ENCODE results near the gene ANKMY1.
"Not testable (repeated sequence)": the region's sequence is repeated elsewhere in the genome, so short reads cannot be mapped to it uniquely, and the experiment has no call there.

The ANKMY1 gene

GRCh38 chr2:240566203-240567136 lies 8.7 kb upstream of the ANKMY1 start:
- DNase-seq, result peak; percentile 90

GRCh38 chr2:240565333-240566202 lies 7.8 kb upstream of the ANKMY1 start:
- DNase-seq, result peak; percentile 75

- no peak for DNase-seq
These were observed 7.0 kb upstream of the ANKMY1 start for GRCh38 chr2:240564561-240565332.

GRCh38 chr2:240563951-240564560 lies 6.3 kb upstream of the ANKMY1 start:
- DNase-seq, result no peak

- not testable (repeated sequence) for DNase-seq
These were observed 5.4 kb upstream of the ANKMY1 start for GRCh38 chr2:240563231-240563630.

- peak; percentile 66 for DNase-seq
These were observed 3.7 kb upstream of the ANKMY1 start for GRCh38 chr2:240561325-240561971.

- peak; percentile 98 for DNase-seq
These were observed 2.9 kb upstream of the ANKMY1 start for GRCh38 chr2:240560480-240561324.

- peak; percentile 85 for DNase-seq
These were observed 2.3 kb upstream of the ANKMY1 start, which contains the start of gene DUSP28 for GRCh38 chr2:240560084-240560479. Gene DUSP28, plus strand, starts transcription at chr2:240560357. Its CDS starts 328 bp downstream, at chr2:240560685.

- no peak for DNase-seq
These were observed 1.5 kb upstream of the ANKMY1 start for GRCh38 chr2:240559286-240559685.

- no peak for DNase-seq
These were observed 511 bp upstream of the ANKMY1 start for GRCh38 chr2:240558236-240558761.

- DNase-seq, result no peak
These were observed 562 bp downstream of the ANKMY1 start for GRCh38 chr2:240557101-240557751.

- peak; percentile 53 for DNase-seq
These were observed 1.2 kb downstream of the ANKMY1 start for GRCh38 chr2:240556553-240557100.

- DNase-seq, result no peak
These were observed 2.1 kb downstream of the ANKMY1 start for GRCh38 chr2:240555541-240556250.

- no peak for DNase-seq
These were observed 2.9 kb downstream of the ANKMY1 start for GRCh38 chr2:240554767-240555493.

- DNase-seq, result no peak
These were observed 3.8 kb downstream of the ANKMY1 start for GRCh38 chr2:240553956-240554480.

- DNase-seq, result no peak
These were observed 6.0 kb downstream of the ANKMY1 start for GRCh38 chr2:240551811-240552210.

- no peak for DNase-seq
These were observed 6.5 kb downstream of the ANKMY1 start for GRCh38 chr2:240551288-240551687.

GRCh38 chr2:240539906-240540305 lies 17.9 kb downstream of the ANKMY1 start:
- DNase-seq, result no peak

Measured in EL (cell line).